ENCODE results near the gene POC1A. TPM values are rescaled to one million over a fixed set of nuclear protein-coding genes. Genes with fewer than 3 reads are reported as not detected.

Gene POC1A
- total RNA-seq, 1 experiment from 2014 or later: 29.0 TPM

DNA sequence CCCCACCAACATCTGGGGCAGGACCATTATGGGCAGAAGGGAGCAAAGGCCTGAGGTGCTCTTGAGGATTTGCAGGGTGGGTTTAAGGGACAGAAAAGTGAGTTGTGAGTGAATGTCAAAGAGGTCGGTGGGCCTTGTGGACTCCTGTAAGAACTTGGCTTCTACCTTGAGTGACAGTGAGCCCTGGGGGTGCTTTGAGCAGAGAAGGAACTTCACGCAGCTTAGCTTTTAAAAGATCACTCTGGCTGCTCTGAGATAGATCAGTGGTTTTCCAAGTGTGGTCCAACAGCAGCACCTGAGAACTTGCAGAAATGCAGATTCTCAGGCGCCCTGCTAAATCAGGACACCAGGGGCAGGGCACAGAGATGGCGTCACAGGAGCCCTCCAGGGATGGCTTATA lies 28.5 kb upstream of the POC1A start:
- no peaks in the 10 kb centered on the region for H3K9me3 ChIP-seq (ENCODE audit: control insufficient read depth, low read depth, low read length)
- Mint-ChIP-seq H3K9me3 (no peaks in the 10 kb centered on the region), H3K27ac (no peak overlapping the region), H3K36me3 (ENCODE audit: insufficient read depth in 1 of 3, low read depth in 3 of 3) (no peaks in the 10 kb centered on the region), H3K4me1 (peaks cover 8 to 14% of the 10 kb centered on the region in 2 experiments), H3K4me3 (no peak overlapping the region), H3K27me3 (ENCODE audit: low read depth) (peaks cover 10% of the 10 kb centered on the region; the same call in 1 of the 2 replicates)
- H3K9ac ChIP-seq (ENCODE audit: extremely low read depth, insufficient read length, low read length): no peak overlapping the region
- H3K79me1 ChIP-seq (ENCODE audit: insufficient read depth, low read depth, low read length, poor library complexity, severe bottlenecking): no peaks in the 10 kb centered on the region
- TF ChIP-seq, protein P1, sequence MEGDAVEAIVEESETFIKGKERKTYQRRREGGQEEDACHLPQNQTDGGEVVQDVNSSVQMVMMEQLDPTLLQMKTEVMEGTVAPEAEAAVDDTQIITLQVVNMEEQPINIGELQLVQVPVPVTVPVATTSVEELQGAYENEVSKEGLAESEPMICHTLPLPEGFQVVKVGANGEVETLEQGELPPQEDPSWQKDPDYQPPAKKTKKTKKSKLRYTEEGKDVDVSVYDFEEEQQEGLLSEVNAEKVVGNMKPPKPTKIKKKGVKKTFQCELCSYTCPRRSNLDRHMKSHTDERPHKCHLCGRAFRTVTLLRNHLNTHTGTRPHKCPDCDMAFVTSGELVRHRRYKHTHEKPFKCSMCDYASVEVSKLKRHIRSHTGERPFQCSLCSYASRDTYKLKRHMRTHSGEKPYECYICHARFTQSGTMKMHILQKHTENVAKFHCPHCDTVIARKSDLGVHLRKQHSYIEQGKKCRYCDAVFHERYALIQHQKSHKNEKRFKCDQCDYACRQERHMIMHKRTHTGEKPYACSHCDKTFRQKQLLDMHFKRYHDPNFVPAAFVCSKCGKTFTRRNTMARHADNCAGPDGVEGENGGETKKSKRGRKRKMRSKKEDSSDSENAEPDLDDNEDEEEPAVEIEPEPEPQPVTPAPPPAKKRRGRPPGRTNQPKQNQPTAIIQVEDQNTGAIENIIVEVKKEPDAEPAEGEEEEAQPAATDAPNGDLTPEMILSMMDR (conservative IDR thresholded peaks at IDR 0.05): no peak
- no peaks in the 10 kb centered on the region for H3K23me2 ChIP-seq (ENCODE audit: insufficient read length, low read depth, low read length, poor library complexity, severe bottlenecking)
- H2BK120ac ChIP-seq (ENCODE audit: low read depth, low read length, poor library complexity, severe bottlenecking): no peak overlapping the region
- H3K4me2 ChIP-seq (ENCODE audit: insufficient read depth, insufficient read length, low read length): no peak overlapping the region
- H4K5ac ChIP-seq (ENCODE audit: insufficient read length, low read depth, low read length): no peak overlapping the region
- no peak overlapping the region for H3T11ph ChIP-seq (ENCODE audit: low read length)
- DNase-seq: no peak
- H3K4ac ChIP-seq (ENCODE audit: low read depth, low read length): no peak overlapping the region
- no peaks in the 10 kb centered on the region for H3K4me1 ChIP-seq (ENCODE audit: insufficient read depth, low read length)
- no peaks in the 10 kb centered on the region for H4K20me1 ChIP-seq (ENCODE audit: control insufficient read depth, insufficient read depth, insufficient read length)
- no peak overlapping the region for H3K23ac ChIP-seq (ENCODE audit: insufficient read length, low read depth, low read length)
- H3K18ac ChIP-seq (ENCODE audit: insufficient read length, low read depth, low read length): no peak overlapping the region
- no peak overlapping the region for H2BK12ac ChIP-seq (ENCODE audit: insufficient read length, low read depth, low read length)
- no peak overlapping the region for H3K14ac ChIP-seq (ENCODE audit: insufficient read depth, low read length)
- H3K27ac ChIP-seq (ENCODE audit: insufficient read length, low read depth, low read length): no peak overlapping the region
- no peaks in the 10 kb centered on the region for H3K79me2 ChIP-seq (ENCODE audit: insufficient read depth, low read length)
- no peak overlapping the region for H2AFZ ChIP-seq (ENCODE audit: low read length)
- H3K56ac ChIP-seq (ENCODE audit: insufficient read length, low read depth, low read length): no peak overlapping the region
- H4K91ac ChIP-seq (ENCODE audit: insufficient read length, low read depth, low read length): no peak overlapping the region
- H2BK5ac ChIP-seq (ENCODE audit: insufficient read length, low read length): no peak overlapping the region
- H3K27me3 ChIP-seq (ENCODE audit: insufficient read depth, low read length): no peaks in the 10 kb centered on the region
- H4K8ac ChIP-seq (replicated peaks; ENCODE audit: insufficient read length, low read depth, low read length): no peak overlapping the region
- WGBS (ENCODE audit: extremely low coverage, insufficient read length, low lambda C conversion rate): no CpG with 5 or more reads among the region's 4 CpGs
- H2BK15ac ChIP-seq (ENCODE audit: low read depth, low read length): no peak overlapping the region
- no peak overlapping the region for H2BK20ac ChIP-seq (ENCODE audit: low read depth, low read length, poor library complexity, severe bottlenecking)
- H2AK5ac ChIP-seq (ENCODE audit: insufficient read length, low read length): no peak overlapping the region

All from H9 (cell line).